T-cell (primary cell): Measurements from ENCODE around the gene KCNE1. TPM values are rescaled to one million over a fixed set of nuclear protein-coding genes. Genes with fewer than 3 reads are reported as not detected.

Experiments used
- ATAC-seq, 4 experiments: fragments of 200-7000 bp in 3 of 4; fragments of 150-1000 bp in 1 of 4; cut with Tn5 transposase; replicated peaks in 1 of 4; 1 replicate in 3 of 4; 2 replicates in 1 of 4; pipeline ENCODE4 v1.10.0; 2021; ENCODE audit warnings: moderate library complexity in 3 of 4, mild to moderate bottlenecking in 2 of 4, moderate number of reproducible peaks in 1 of 4
- CTCF ChIA-PET, 2 donors: fragments of 300-600 bp; sonication (Branson Sonifier 250); formaldehyde crosslinking; loops; one replicate each; lab custom pipeline; 2022; ENCODE audit warnings: antibody characterized with exemption in 2 of 2; lab: Charles Lee
- POLR2A ChIA-PET, 2 donors: fragments of 300-600 bp; sonication (Branson Sonifier 250); formaldehyde crosslinking; loops; one replicate each; lab custom pipeline; 2022; ENCODE audit warnings: antibody characterized with exemption in 2 of 2; lab: Charles Lee
- DNase-seq, 35 experiments: peaks; one replicate each; pipeline versions ENCODE4 v3.0.0 to v3.0.0-alpha.2; 2013 to 2023
- H3K27ac ChIP-seq: one replicate; pipeline ENCODE4 v1.5.1; 2013; ENCODE audit warnings: low read length
- H3K27me3 ChIP-seq, 2 experiments: replicated peaks in 1 of 2; 1 replicate in 1 of 2; 2 replicates in 1 of 2; pipeline versions ENCODE4 v1.6.1 to v1.7.0; 2013; ENCODE audit warnings: low read length in 1 of 2, mixed read lengths in 1 of 2; ENCODE audit not compliant: control insufficient read depth in 2 of 2, insufficient read depth in 2 of 2; ENCODE audit errors: extremely low read depth in 1 of 2
- H3K36me3 ChIP-seq, 2 donors: 1 replicate in 1 of 2; 2 replicates in 1 of 2; pipeline versions ENCODE4 v1.6.1 to v1.7.0; 2013; ENCODE audit warnings: low read length in 1 of 2; ENCODE audit not compliant: control insufficient read depth in 2 of 2, insufficient read depth in 1 of 2; ENCODE audit errors: extremely low read depth in 1 of 2
- H3K4me1 ChIP-seq, 2 experiments: 1 replicate in 1 of 2; 2 replicates in 1 of 2; pipeline versions ENCODE4 v1.6.1 to v1.7.0; 2013; ENCODE audit warnings: low read length in 2 of 2, mixed read lengths in 1 of 2; ENCODE audit not compliant: insufficient read depth in 2 of 2, control insufficient read depth in 1 of 2; ENCODE audit errors: extremely low read depth in 1 of 2
- H3K4me3 ChIP-seq, 2 donors: 1 replicate in 1 of 2; 2 replicates in 1 of 2; pipeline versions ENCODE4 v1.5.1 to v1.7.0; 2013; ENCODE audit warnings: mild to moderate bottlenecking in 2 of 2, low read length in 1 of 2, moderate library complexity in 1 of 2; ENCODE audit not compliant: control insufficient read depth in 1 of 2; ENCODE audit errors: extremely low read depth in 1 of 2
- H3K9me3 ChIP-seq: 2 replicates; pipeline ENCODE4 v1.7.0; 2013
- H3K27ac Mint-ChIP-seq, 2 donors: one replicate each; pipeline ENCODE4 v1.8.0; 2020 to 2021; ENCODE audit warnings: mild to moderate bottlenecking in 2 of 2, mixed read lengths in 2 of 2
- H3K27me3 Mint-ChIP-seq, 2 donors: one replicate each; pipeline ENCODE4 v1.8.0; 2021 to 2022; ENCODE audit warnings: mixed read lengths in 2 of 2
- H3K36me3 Mint-ChIP-seq: one replicate; pipeline ENCODE4 v1.8.0; 2021; ENCODE audit warnings: mixed read lengths
- H3K4me1 Mint-ChIP-seq, 3 donors: one replicate each; pipeline ENCODE4 v1.8.0; 2020 to 2022; ENCODE audit warnings: mixed read lengths in 3 of 3, mild to moderate bottlenecking in 1 of 3
- H3K4me3 Mint-ChIP-seq, 3 donors: one replicate each; pipeline ENCODE4 v1.8.0; 2020 to 2022; ENCODE audit warnings: mild to moderate bottlenecking in 3 of 3, mixed read lengths in 3 of 3, moderate library complexity in 3 of 3
- H3K9me3 Mint-ChIP-seq, 3 donors: one replicate each; pipeline ENCODE4 v1.8.0; 2020 to 2022; ENCODE audit warnings: mixed read lengths in 3 of 3
- WGBS: methylation state at CpG from one replicate; pipeline ENCODE4 v1.1.5; 2013; ENCODE audit warnings: missing lambda C conversion rate; ENCODE audit not compliant: insufficient coverage; 5-methylcytosine and 5-hydroxymethylcytosine counted together
- total RNA-seq, 35 experiments: library from RNA in 6 of 35; stranded (reverse) in 6 of 35; fragments of 120-200 nt in 1 of 35; gene quantifications; one replicate each; pipeline versions ENCODE4 v1.2.1 to v1.2.4 and lab custom pipeline; 2013 to 2026

The KCNE1 gene
- total RNA-seq, 5 donors from 2014 or later (not counting 1 experiment from before 2014, with no cell fraction given) = 0.20 to 0.39 (median 0.32) TPM; not detected in 2

DNA sequence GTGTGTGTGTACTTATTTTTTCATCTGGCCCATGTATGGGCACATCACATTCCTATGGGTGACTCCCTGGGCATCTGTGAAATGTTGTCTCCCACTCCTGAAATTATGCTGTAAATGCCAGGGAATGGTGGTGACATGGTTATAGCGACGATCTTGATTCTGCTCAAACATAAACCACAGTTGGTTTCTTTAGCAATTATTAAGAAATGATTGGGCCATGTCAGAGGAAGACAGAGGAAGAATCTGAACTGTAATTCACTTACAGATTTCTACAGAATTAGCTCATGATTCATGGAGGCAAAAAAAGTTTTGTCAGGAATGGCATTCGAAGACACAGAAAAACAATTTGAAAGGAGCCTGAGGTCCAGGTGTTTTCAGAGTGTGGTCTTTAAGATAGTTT is 25.8 kb upstream of the KCNE1 start:
- CTCF ChIA-PET = no interaction called here
- peaks cover 15% of the 10 kb centered on the region for H3K36me3 Mint-ChIP-seq
- no peak for ATAC-seq

DNA sequence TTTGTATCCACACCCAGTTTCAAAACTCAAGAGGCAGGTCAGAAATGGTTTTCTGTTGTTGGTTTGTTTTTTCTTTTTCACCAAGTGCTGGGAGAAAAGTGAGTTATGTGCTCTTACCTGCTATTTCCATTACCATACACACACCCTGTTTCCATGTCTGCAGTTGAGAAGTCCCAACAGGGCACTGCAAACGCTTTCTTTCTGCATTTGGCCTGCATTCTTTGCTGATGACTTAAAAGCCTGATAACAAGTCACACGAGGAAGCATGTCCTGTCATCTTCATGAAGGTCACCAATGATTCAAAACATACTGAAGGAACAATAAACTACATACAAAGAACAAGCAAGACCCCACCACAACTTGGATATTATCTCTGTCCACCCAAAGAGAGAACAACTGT is 24.8 kb upstream of the KCNE1 start:
- POLR2A ChIA-PET = no interaction called here
- H3K27ac ChIP-seq = no peak overlapping the region
- H3K4me1 ChIP-seq = peaks cover 0 to 7% of the 10 kb centered on the region in 2 experiments
- H3K36me3 Mint-ChIP-seq = peaks cover 6% of the 10 kb centered on the region
- WGBS = 71% methylated on average over 2 of the region's 2 CpGs
- H3K36me3 ChIP-seq = no peaks in the 10 kb centered on the region
- no peaks in the 10 kb centered on the region for H3K27me3 Mint-ChIP-seq
- H3K9me3 ChIP-seq = no peaks in the 10 kb centered on the region
- no peaks in the 10 kb centered on the region for H3K27me3 ChIP-seq
- CTCF ChIA-PET = no interaction called here
- H3K9me3 Mint-ChIP-seq = no peaks in the 10 kb centered on the region
- no peak overlapping the region for H3K4me3 Mint-ChIP-seq
- no peak for DNase-seq
- ATAC-seq = no peak
- no peak overlapping the region for H3K4me3 ChIP-seq
- H3K4me1 Mint-ChIP-seq = peaks cover 0 to 2% (median 0%) of the 10 kb centered on the region in 3 donors
- no peak overlapping the region for H3K27ac Mint-ChIP-seq

More for the DNA sequence above, 25.8 kb upstream of the KCNE1 start:
- Mint-ChIP-seq H3K9me3 (peaks cover 0 to under 1% (median 0%) of the 10 kb centered on the region in 3 donors), H3K4me1 (peaks cover 0 to 2% (median 0%) of the 10 kb centered on the region in 3 donors), H3K4me3 (no peak overlapping the region), H3K27me3 (no peaks in the 10 kb centered on the region), H3K27ac (no peak overlapping the region)
- H3K4me3 ChIP-seq = no peak overlapping the region
- DNase-seq = no peak
- no peaks in the 10 kb centered on the region for H3K9me3 ChIP-seq
- peaks cover 0 to 7% of the 10 kb centered on the region in 2 experiments for H3K4me1 ChIP-seq
- H3K27me3 ChIP-seq = no peaks in the 10 kb centered on the region
- no CpG with 5 or more reads among the region's 3 CpGs for WGBS
- H3K36me3 ChIP-seq = no peaks in the 10 kb centered on the region
- no peak overlapping the region for H3K27ac ChIP-seq
- POLR2A ChIA-PET = no interaction called here

DNA sequence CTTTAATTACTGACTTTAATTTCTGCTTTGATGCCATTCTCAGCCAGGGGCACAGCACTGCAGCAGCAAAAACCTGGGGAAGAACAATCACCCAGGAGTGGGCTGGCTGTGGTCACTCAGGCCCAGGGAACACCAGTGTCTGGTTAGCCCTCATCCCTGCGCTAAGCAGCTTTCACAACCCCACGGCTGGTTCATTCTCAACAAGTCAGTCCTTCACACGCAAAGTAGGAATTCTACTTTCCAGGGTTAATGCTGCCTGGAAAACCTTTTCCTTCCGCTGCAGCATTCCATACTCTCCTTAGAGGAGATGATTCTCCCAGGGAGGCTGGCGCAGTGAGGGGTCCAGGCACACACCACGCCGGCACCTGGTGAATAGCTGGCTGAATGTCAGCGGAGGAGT is 24.3 kb upstream of the KCNE1 start:
- WGBS = 90% methylated on average over 2 of the region's 8 CpGs
- Histone ChIP-seq H3K27ac (no peak overlapping the region), H3K4me3 (no peak overlapping the region), H3K27me3 (no peaks in the 10 kb centered on the region), H3K4me1 (peaks cover 0 to 7% of the 10 kb centered on the region in 2 experiments), H3K9me3 (no peaks in the 10 kb centered on the region), H3K36me3 (no peaks in the 10 kb centered on the region)
- Mint-ChIP-seq H3K27ac (no peak overlapping the region), H3K27me3 (no peaks in the 10 kb centered on the region), H3K9me3 (no peaks in the 10 kb centered on the region), H3K36me3 (peaks cover 6% of the 10 kb centered on the region), H3K4me3 (no peak overlapping the region), H3K4me1 (peaks cover 0 to 2% (median 0%) of the 10 kb centered on the region in 3 donors)
- no peak for ATAC-seq
- DNase-seq = no peak
- POLR2A ChIA-PET = no interaction called here
- CTCF ChIA-PET = no interaction called here

GRCh38 chr21:34535886-34536285 is 23.9 kb upstream of the KCNE1 start:
- H3K36me3 Mint-ChIP-seq = peaks cover 6% of the 10 kb centered on the region
- no peak overlapping the region for H3K27ac Mint-ChIP-seq
- WGBS = no CpG with 5 or more reads among the region's 3 CpGs
- H3K27me3 Mint-ChIP-seq = no peaks in the 10 kb centered on the region
- ATAC-seq = no peak
- no peak overlapping the region for H3K4me3 Mint-ChIP-seq
- ChIA-PET POLR2A (no interaction called here), CTCF (no interaction called here)
- DNase-seq = no peak
- no peak overlapping the region for H3K27ac ChIP-seq
- peaks cover 0 to 7% of the 10 kb centered on the region in 2 experiments for H3K4me1 ChIP-seq
- H3K4me1 Mint-ChIP-seq = peaks cover 0 to 2% (median 0%) of the 10 kb centered on the region in 3 donors
- no peaks in the 10 kb centered on the region for H3K9me3 ChIP-seq
- H3K9me3 Mint-ChIP-seq = no peaks in the 10 kb centered on the region
- H3K4me3 ChIP-seq = no peak overlapping the region
- no peaks in the 10 kb centered on the region for H3K36me3 ChIP-seq
- no peaks in the 10 kb centered on the region for H3K27me3 ChIP-seq

DNA sequence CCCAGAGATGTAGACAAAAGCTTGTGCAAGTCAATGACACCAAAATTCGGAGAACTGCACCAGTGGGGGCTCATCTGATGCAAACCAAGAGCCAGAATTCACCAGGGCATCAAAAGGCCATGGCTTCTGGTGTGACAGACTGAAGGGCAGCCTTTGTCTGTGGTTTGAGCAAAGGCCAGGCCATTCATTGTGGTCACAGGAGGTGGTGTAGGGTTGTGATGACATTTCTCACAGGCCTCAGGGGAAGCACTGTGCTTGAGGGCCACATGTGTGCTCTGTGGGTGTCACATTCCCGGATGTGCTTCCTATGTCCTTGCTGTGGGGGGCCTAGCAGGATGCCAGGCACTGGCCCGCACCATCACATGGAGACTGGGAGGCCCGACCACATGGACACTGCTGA is 22.5 kb upstream of the KCNE1 start:
- Histone ChIP-seq H3K4me3 (no peak overlapping the region), H3K4me1 (peaks cover 0 to 7% of the 10 kb centered on the region in 2 experiments), H3K27ac (no peak overlapping the region), H3K27me3 (no peaks in the 10 kb centered on the region), H3K36me3 (no peaks in the 10 kb centered on the region), H3K9me3 (no peaks in the 10 kb centered on the region)
- Mint-ChIP-seq H3K27ac (no peak overlapping the region), H3K36me3 (peaks cover 6% of the 10 kb centered on the region), H3K4me1 (peaks cover 0 to 2% (median 0%) of the 10 kb centered on the region in 3 donors), H3K4me3 (no peak overlapping the region), H3K9me3 (peaks cover 0 to 4% (median 0%) of the 10 kb centered on the region in 3 donors), H3K27me3 (no peaks in the 10 kb centered on the region)
- DNase-seq = peak in 1 of 35 experiments; percentile 14
- POLR2A ChIA-PET = no interaction called here
- no peak for ATAC-seq
- WGBS = 53% methylated on average over 1 of the region's 4 CpGs
- CTCF ChIA-PET = no interaction called here

GRCh38 chr21:34533938-34534337 is 21.9 kb upstream of the KCNE1 start:
- no peaks in the 10 kb centered on the region for H3K27me3 ChIP-seq
- ATAC-seq = no peak
- H3K27ac ChIP-seq = no peak overlapping the region
- POLR2A ChIA-PET = no interaction called here
- Mint-ChIP-seq H3K27ac (no peak overlapping the region), H3K4me3 (no peak overlapping the region), H3K4me1 (peaks cover 0 to 2% (median 0%) of the 10 kb centered on the region in 3 donors), H3K27me3 (no peaks in the 10 kb centered on the region), H3K9me3 (peaks cover 0 to 8% (median 0%) of the 10 kb centered on the region in 3 donors), H3K36me3 (peaks cover 6% of the 10 kb centered on the region)
- H3K4me3 ChIP-seq = no peak overlapping the region
- CTCF ChIA-PET = no interaction called here
- H3K4me1 ChIP-seq = peaks cover 0 to 7% of the 10 kb centered on the region in 2 experiments
- DNase-seq = no peak
- H3K9me3 ChIP-seq = no peaks in the 10 kb centered on the region
- 100% methylated on average over 1 of the region's 3 CpGs for WGBS
- H3K36me3 ChIP-seq = no peaks in the 10 kb centered on the region

DNA sequence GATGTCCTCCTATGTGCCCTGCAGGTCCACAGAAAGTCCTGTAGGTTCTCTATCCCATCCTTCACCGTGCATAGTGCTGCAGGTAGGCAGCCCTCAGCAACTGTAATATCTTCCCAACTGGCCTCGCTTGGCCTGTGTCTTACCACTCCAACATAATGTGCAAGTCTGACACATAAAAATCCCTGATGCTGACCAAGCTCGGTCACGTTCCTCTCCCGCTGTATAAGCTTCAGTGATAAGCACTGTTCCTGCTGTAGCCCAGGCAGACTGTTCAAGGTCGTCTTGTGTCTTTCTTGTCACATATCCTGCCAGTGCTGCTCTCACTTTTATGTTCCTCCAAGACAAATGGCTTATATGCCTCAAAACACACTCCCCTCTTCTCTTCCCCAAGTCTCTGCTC is 19.4 kb upstream of the KCNE1 start:
- CTCF ChIA-PET = no interaction called here
- peaks cover 2% of the 10 kb centered on the region for H3K36me3 Mint-ChIP-seq

More for the DNA sequence above, 19.4 kb upstream of the KCNE1 start:
- WGBS = 88% methylated on average over 6 of the region's 6 CpGs
- DNase-seq (no peak), ATAC-seq (no peak)
- Mint-ChIP-seq H3K27me3 (no peaks in the 10 kb centered on the region), H3K9me3 (peaks cover 4 to 8% (median 7%) of the 10 kb centered on the region in 3 donors), H3K27ac (no peak overlapping the region), H3K4me3 (no peak overlapping the region), H3K4me1 (peaks cover 0 to 12% (median 10%) of the 10 kb centered on the region in 3 donors)
- peaks cover 0 to 11% of the 10 kb centered on the region in 2 experiments for H3K4me1 ChIP-seq
- no peaks in the 10 kb centered on the region for H3K27me3 ChIP-seq
- H3K9me3 ChIP-seq = no peaks in the 10 kb centered on the region
- no peaks in the 10 kb centered on the region for H3K36me3 ChIP-seq
- POLR2A ChIA-PET = no interaction called here
- no peak overlapping the region for H3K27ac ChIP-seq
- no peak overlapping the region for H3K4me3 ChIP-seq
